Measurements from ENCODE around the gene CSNK1A1. TPM values are rescaled to one million over a fixed set of nuclear protein-coding genes. Genes with fewer than 3 reads are reported as not detected.
"Not testable (repeated sequence)": the region's sequence is repeated elsewhere in the genome, so short reads cannot be mapped to it uniquely, and the experiment has no call there.

The CSNK1A1 gene
- total and polyA plus RNA-seq, 4 donors = 43.0 to 108 (median 78.2) TPM

- Histone ChIP-seq H3K9me3 (ENCODE audit: control insufficient read depth in 4 of 4, low read length in 3 of 4) (no peaks in the 10 kb centered on the region), H3K4me3 (ENCODE audit: low read depth in 1 of 3, low read length in 3 of 3) (no peak overlapping the region), H3K27ac (ENCODE audit: low read depth in 1 of 2, low read length in 2 of 2) (no peak overlapping the region), H3K9ac (ENCODE audit: low read depth in 1 of 2, low read length in 2 of 2) (no peak overlapping the region), H3K4me1 (ENCODE audit: control insufficient read depth in 4 of 4, insufficient read depth in 4 of 4, low read length in 3 of 4) (no peaks in the 10 kb centered on the region), H3K36me3 (ENCODE audit: control insufficient read depth in 4 of 4, insufficient read depth in 3 of 4, low read depth in 1 of 4, low read length in 3 of 4) (peaks cover 0 to 4% (median 2%) of the 10 kb centered on the region in 4 donors), H3K27me3 (ENCODE audit: control insufficient read depth in 4 of 4, insufficient read depth in 4 of 4, low read length in 3 of 4) (no peaks in the 10 kb centered on the region)
- DNase-seq (ENCODE audit: low spot score) = no peak
- TF ChIP-seq NR2F2 (IDR thresholded peaks at IDR 0.05) = peak; percentile 15
- no peak for TF ChIP-seq ATF3 (IDR thresholded peaks at IDR 0.05)
- WGBS = 88% methylated on average over 2 of the region's 2 CpGs
Measured at GRCh38 chr5:149596712-149597111, 45.5 kb upstream of the CSNK1A1 start.

- H3K4me1 ChIP-seq (ENCODE audit: control insufficient read depth in 4 of 4, insufficient read depth in 4 of 4, low read length in 3 of 4); H3K4me3 ChIP-seq (ENCODE audit: low read depth in 1 of 3, low read length in 3 of 3); DNase-seq (ENCODE audit: low spot score); H3K27me3 ChIP-seq (ENCODE audit: control insufficient read depth in 4 of 4, insufficient read depth in 4 of 4, low read length in 3 of 4); H3K9me3 ChIP-seq (ENCODE audit: control insufficient read depth in 4 of 4, low read length in 3 of 4); H3K9ac ChIP-seq (ENCODE audit: low read depth in 1 of 2, low read length in 2 of 2); H3K27ac ChIP-seq (ENCODE audit: low read depth in 1 of 2, low read length in 2 of 2); H3K36me3 ChIP-seq (ENCODE audit: control insufficient read depth in 4 of 4, insufficient read depth in 3 of 4, low read depth in 1 of 4, low read length in 3 of 4): not testable (repeated sequence)
- 85% methylated on average over 3 of the region's 3 CpGs for WGBS
Measured at GRCh38 chr5:149595105-149595504, 43.9 kb upstream of the CSNK1A1 start.

GRCh38 chr5:149594206-149594895 is 43.1 kb upstream of the CSNK1A1 start:
- Histone ChIP-seq H3K36me3 (ENCODE audit: control insufficient read depth in 4 of 4, insufficient read depth in 3 of 4, low read depth in 1 of 4, low read length in 3 of 4) (no peaks in the 10 kb centered on the region), H3K4me1 (ENCODE audit: control insufficient read depth in 4 of 4, insufficient read depth in 4 of 4, low read length in 3 of 4) (no peaks in the 10 kb centered on the region), H3K9me3 (ENCODE audit: control insufficient read depth in 4 of 4, low read length in 3 of 4) (no peaks in the 10 kb centered on the region), H3K4me3 (ENCODE audit: low read depth in 1 of 3, low read length in 3 of 3) (no peak overlapping the region), H3K9ac (ENCODE audit: low read depth in 1 of 2, low read length in 2 of 2) (no peak overlapping the region), H3K27me3 (ENCODE audit: control insufficient read depth in 4 of 4, insufficient read depth in 4 of 4, low read length in 3 of 4) (no peaks in the 10 kb centered on the region), H3K27ac (ENCODE audit: low read depth in 1 of 2, low read length in 2 of 2) (no peak overlapping the region)
- TF ChIP-seq EGR1 (IDR thresholded peaks at IDR 0.05; ENCODE audit: low read depth in 2 of 2) (no peak), ATF3 (IDR thresholded peaks at IDR 0.05) (no peak), CTCF (IDR thresholded peaks at IDR 0.05; ENCODE audit: low read depth, low read length, missing input control) (no peak), NR2F2 (IDR thresholded peaks at IDR 0.05) (no peak), SP1 (IDR thresholded peaks at IDR 0.05) (no peak), TAF1 (conservative IDR thresholded peaks at IDR 0.05) (no peak), GABPA (IDR thresholded peaks at IDR 0.05 in 1 of 2, conservative IDR thresholded peaks at IDR 0.05 in 1 of 2) (no peak), RXRA (IDR thresholded peaks at IDR 0.05) (no peak), HNF4G (IDR thresholded peaks at IDR 0.05) (no peak), JUND (IDR thresholded peaks at IDR 0.05) (no peak), FOXA2 (IDR thresholded peaks at IDR 0.05) (no peak), YY1 (IDR thresholded peaks at IDR 0.05) (no peak), RAD21 (IDR thresholded peaks at IDR 0.05) (no peak), MAX (IDR thresholded peaks at IDR 0.05) (no peak)
- WGBS = 69% methylated on average over 5 of the region's 5 CpGs
- DNase-seq (ENCODE audit: low spot score) = no peak

All from liver (tissue), 9 donors.